GM18520 (cell line): Measurements from ENCODE around the gene PPM1N.
"Not testable (repeated sequence)": the region's sequence is repeated elsewhere in the genome, so short reads cannot be mapped to it uniquely, and the experiment has no call there.

ENCODE experiments used
- ATAC-seq: cut with Tn5 transposase; IDR thresholded peaks from one replicate; pipeline ENCODE4 v1.9.1; 2021; ENCODE audit not compliant: unreplicated experiment

PPM1N gene

GRCh38 chr19:45507872-45508416 lies 9.7 kb downstream of the PPM1N start:
- ATAC-seq, result no peak

GRCh38 chr19:45508417-45508860 lies 10.2 kb downstream of the PPM1N start:
- ATAC-seq, result no peak

- no peak for ATAC-seq
Observed at GRCh38 chr19:45508861-45509691, 10.8 kb downstream of the PPM1N start.

- ATAC-seq, result no peak
Observed at GRCh38 chr19:45509692-45510015, 11.4 kb downstream of the PPM1N start.

- not testable (repeated sequence) for ATAC-seq
Observed at GRCh38 chr19:45510352-45510751, 12.1 kb downstream of the PPM1N start.

GRCh38 chr19:45511074-45511473 lies 12.8 kb downstream of the PPM1N start:
- no peak for ATAC-seq

- no peak for ATAC-seq
Observed at GRCh38 chr19:45512881-45513483, 14.7 kb downstream of the PPM1N start.

GRCh38 chr19:45514376-45515051 lies 16.3 kb downstream of the PPM1N start:
- ATAC-seq, result no peak

GRCh38 chr19:45515081-45515624 lies 16.9 kb downstream of the PPM1N start:
- no peak for ATAC-seq

- ATAC-seq, result no peak
Observed at GRCh38 chr19:45515807-45516401, 17.7 kb downstream of the PPM1N start.

GRCh38 chr19:45517238-45517637 lies 19.0 kb downstream of the PPM1N start:
- ATAC-seq, result no peak

- no peak for ATAC-seq
Observed at GRCh38 chr19:45517641-45518468, 19.6 kb downstream of the PPM1N start.

GRCh38 chr19:45518469-45518826 lies 20.2 kb downstream of the PPM1N start:
- no peak for ATAC-seq

- no peak for ATAC-seq
Observed at GRCh38 chr19:45522010-45522941, 24.0 kb downstream of the PPM1N start.

- ATAC-seq, result peak; percentile 48
Observed at GRCh38 chr19:45523642-45524256, 25.5 kb downstream of the PPM1N start.

- ATAC-seq, result no peak
Observed at GRCh38 chr19:45524575-45525129, 26.4 kb downstream of the PPM1N start.

GRCh38 chr19:45526143-45526542 lies 27.9 kb downstream of the PPM1N start:
- ATAC-seq, result no peak

- ATAC-seq, result no peak
Observed at GRCh38 chr19:45526971-45527370, 28.7 kb downstream of the PPM1N start.
